ENCODE measurements around the gene REG1B.

DNA sequence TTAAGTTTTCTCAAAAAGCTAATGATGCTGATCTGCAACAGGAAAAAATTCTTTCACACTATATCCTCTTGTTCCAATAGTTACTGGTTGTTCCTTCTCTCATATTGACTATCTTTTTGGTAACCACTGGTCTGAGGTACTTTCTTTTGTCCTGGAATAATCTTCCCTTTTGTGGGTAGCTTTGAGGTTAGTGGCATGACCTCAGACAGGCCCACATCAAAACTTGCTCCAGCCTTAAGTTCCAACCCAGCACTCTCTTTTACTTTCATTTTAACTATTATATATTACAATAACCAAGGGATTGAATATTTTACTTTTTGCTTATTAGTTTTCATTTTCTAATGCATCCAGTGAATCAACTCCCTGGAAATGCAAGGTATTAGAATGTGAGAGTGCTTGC, 42.0 kb upstream of the REG1B start:
- TF ChIP-seq, protein P1, sequence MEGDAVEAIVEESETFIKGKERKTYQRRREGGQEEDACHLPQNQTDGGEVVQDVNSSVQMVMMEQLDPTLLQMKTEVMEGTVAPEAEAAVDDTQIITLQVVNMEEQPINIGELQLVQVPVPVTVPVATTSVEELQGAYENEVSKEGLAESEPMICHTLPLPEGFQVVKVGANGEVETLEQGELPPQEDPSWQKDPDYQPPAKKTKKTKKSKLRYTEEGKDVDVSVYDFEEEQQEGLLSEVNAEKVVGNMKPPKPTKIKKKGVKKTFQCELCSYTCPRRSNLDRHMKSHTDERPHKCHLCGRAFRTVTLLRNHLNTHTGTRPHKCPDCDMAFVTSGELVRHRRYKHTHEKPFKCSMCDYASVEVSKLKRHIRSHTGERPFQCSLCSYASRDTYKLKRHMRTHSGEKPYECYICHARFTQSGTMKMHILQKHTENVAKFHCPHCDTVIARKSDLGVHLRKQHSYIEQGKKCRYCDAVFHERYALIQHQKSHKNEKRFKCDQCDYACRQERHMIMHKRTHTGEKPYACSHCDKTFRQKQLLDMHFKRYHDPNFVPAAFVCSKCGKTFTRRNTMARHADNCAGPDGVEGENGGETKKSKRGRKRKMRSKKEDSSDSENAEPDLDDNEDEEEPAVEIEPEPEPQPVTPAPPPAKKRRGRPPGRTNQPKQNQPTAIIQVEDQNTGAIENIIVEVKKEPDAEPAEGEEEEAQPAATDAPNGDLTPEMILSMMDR (IDR thresholded peaks at IDR 0.05), result no peak
- no peak for TF ChIP-seq POLR2A (IDR thresholded peaks at IDR 0.05)
